WTC11 (cell line): ENCODE results near the gene ACACA. TPM values are rescaled to one million over a fixed set of nuclear protein-coding genes. Genes with fewer than 3 reads are reported as not detected.

Source experiments
- ATAC-seq: fragments of 200-7000 bp; cut with Tn5 transposase; 2 replicates; pipeline ENCODE4 v1.10.0; 2021; ENCODE audit warnings: mild to moderate bottlenecking, moderate library complexity
- CTCF ChIA-PET: fragments of 300-600 bp; sonication (Branson Sonifier 250); formaldehyde crosslinking; loops from one replicate; lab custom pipeline; 2021; ENCODE audit warnings: antibody characterized with exemption; lab: Charles Lee
- POLR2A ChIA-PET: fragments of 350-600 bp; sonication (Branson Sonifier 250); formaldehyde crosslinking; loops from one replicate; lab custom pipeline; 2021; ENCODE audit warnings: antibody characterized with exemption; lab: Charles Lee
- DNase-seq: peaks from one replicate; pipeline ENCODE4 v3.0.0; 2021; ENCODE audit warnings: low spot score
- H3K27ac Mint-ChIP-seq: 2 replicates; pipeline ENCODE4 v1.8.0; 2021; ENCODE audit warnings: mixed read lengths
- H3K27me3 Mint-ChIP-seq: 2 replicates; pipeline ENCODE4 v1.8.0; 2021; ENCODE audit warnings: low read depth, mild to moderate bottlenecking, moderate library complexity, mixed read lengths
- H3K36me3 Mint-ChIP-seq: 2 replicates; pipeline ENCODE4 v1.8.0; 2021; ENCODE audit warnings: mixed read lengths
- H3K4me1 Mint-ChIP-seq: 2 replicates; pipeline ENCODE4 v1.8.0; 2022; ENCODE audit warnings: mixed read lengths
- H3K4me3 Mint-ChIP-seq: 2 replicates; pipeline ENCODE4 v1.8.0; 2021; ENCODE audit warnings: mild to moderate bottlenecking, moderate library complexity, mixed read lengths
- H3K9me3 Mint-ChIP-seq: 2 replicates; pipeline ENCODE4 v1.8.0; 2021; ENCODE audit warnings: mixed read lengths
- ATF1 ChIP-seq: sonication (generic); formaldehyde crosslinking; IDR thresholded peaks from 2 replicates; pipeline ENCODE4 v1.8.1; 2023; ENCODE audit warnings: mild to moderate bottlenecking, moderate library complexity, missing genetic modification reagents
- CBFB ChIP-seq: sonication (generic); formaldehyde crosslinking; IDR thresholded peaks from 2 replicates; pipeline ENCODE4 v1.8.1; 2022; ENCODE audit warnings: mild to moderate bottlenecking, low read depth, missing genetic modification reagents
- E2F1 ChIP-seq: sonication (generic); formaldehyde crosslinking; IDR thresholded peaks from 2 replicates; pipeline ENCODE4 v1.8.0; 2022; ENCODE audit warnings: mild to moderate bottlenecking, missing genetic modification reagents
- FOXK1 ChIP-seq: sonication (generic); formaldehyde crosslinking; IDR thresholded peaks from 2 replicates; pipeline ENCODE4 v1.8.0; 2022; ENCODE audit warnings: mild to moderate bottlenecking, moderate library complexity, missing genetic modification reagents
- NFATC4 ChIP-seq: fragments of 250-450 bp; sonication (Bioruptor Pico); IDR thresholded peaks from 2 replicates; pipeline ENCODE4 v1.9.0; 2021; ENCODE audit warnings: mild to moderate bottlenecking
- OVOL2 ChIP-seq: fragments of 250-450 bp; sonication (Bioruptor Pico); IDR thresholded peaks from 2 replicates; pipeline ENCODE4 v1.9.0; 2021; ENCODE audit warnings: mild to moderate bottlenecking, borderline replicate concordance
- ZMAT4 ChIP-seq: fragments of 250-450 bp; sonication (Bioruptor Pico); IDR thresholded peaks from 2 replicates; pipeline ENCODE4 v1.9.0; 2021; ENCODE audit warnings: mild to moderate bottlenecking
- ZNF138 ChIP-seq: sonication (generic); formaldehyde crosslinking; conservative IDR thresholded peaks from 2 replicates; pipeline ENCODE4 v1.8.1; 2022; ENCODE audit warnings: mild to moderate bottlenecking, moderate library complexity, missing genetic modification reagents
- ZNF281 ChIP-seq: sonication (generic); formaldehyde crosslinking; IDR thresholded peaks from 2 replicates; pipeline ENCODE4 v1.8.0; 2023; ENCODE audit warnings: mild to moderate bottlenecking, missing genetic modification reagents
- ZNF396 ChIP-seq: fragments of 250-450 bp; sonication (Bioruptor Pico); IDR thresholded peaks from 2 replicates; pipeline ENCODE4 v1.8.0; 2021; ENCODE audit warnings: mild to moderate bottlenecking, moderate library complexity, borderline replicate concordance
- ZNF416 ChIP-seq: fragments of 250-450 bp; sonication (Bioruptor Pico); IDR thresholded peaks from 2 replicates; pipeline ENCODE4 v1.9.0; 2021; ENCODE audit warnings: mild to moderate bottlenecking, inconsistent platforms
- total RNA-seq: library from RNA; stranded (reverse); gene quantifications from 3 replicates; pipeline ENCODE4 v1.2.3, GENCODE V29; 2021
- TF ChIP-seq, protein P1 (sequence below): sonication (generic); formaldehyde crosslinking; IDR thresholded peaks from 2 replicates; pipeline ENCODE4 v1.8.0; 2022; ENCODE audit warnings: missing genetic modification reagents
- TF ChIP-seq, protein P2 (sequence below): sonication (generic); formaldehyde crosslinking; IDR thresholded peaks from 2 replicates; pipeline ENCODE4 v1.8.1; 2022; ENCODE audit warnings: mild to moderate bottlenecking, missing genetic modification reagents, moderate library complexity, borderline replicate concordance
- TF ChIP-seq, protein P3 (sequence below): sonication (generic); formaldehyde crosslinking; IDR thresholded peaks from 2 replicates; pipeline ENCODE4 v1.8.0; 2023; ENCODE audit warnings: missing genetic modification reagents
- TF ChIP-seq, protein P4 (sequence below): sonication (generic); formaldehyde crosslinking; IDR thresholded peaks from 2 replicates; pipeline ENCODE4 v1.8.1; 2023; ENCODE audit warnings: mild to moderate bottlenecking, missing genetic modification reagents
- TF ChIP-seq, protein P5 (sequence below): sonication (generic); formaldehyde crosslinking; IDR thresholded peaks from 2 replicates; pipeline ENCODE4 v1.8.0; 2022; ENCODE audit warnings: mild to moderate bottlenecking, missing genetic modification reagents

Gene ACACA
- total RNA-seq, 1 experiment from 2014 or later, result 167 TPM

GRCh38 chr17:37310940-37311339, 95.7 kb downstream of the ACACA start (continued):
- TF ChIP-seq ZMAT4 (CRISPR knock-in tag), result no peak

DNA sequence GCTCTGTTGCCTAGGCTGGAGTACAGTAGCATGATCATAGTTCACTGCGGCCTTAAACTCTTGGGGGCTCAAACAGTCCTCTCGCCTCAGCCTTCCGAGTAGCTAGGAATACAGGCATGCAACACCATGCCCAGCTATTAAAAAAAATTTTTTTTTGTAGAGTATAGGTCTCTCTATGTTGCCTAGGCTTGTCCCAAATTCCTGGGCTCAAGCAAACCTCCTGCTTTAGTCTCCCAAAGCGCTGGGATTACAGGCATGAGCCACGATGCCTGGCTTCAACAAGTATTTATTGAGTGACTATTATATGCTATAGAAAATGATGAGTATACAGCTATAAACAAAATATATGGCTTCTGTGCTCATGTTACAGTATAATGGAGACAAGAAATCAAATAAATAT, 97.6 kb downstream of the ACACA start:
- Mint-ChIP-seq H3K4me1 (peaks cover 15% of the 10 kb centered on the region), H3K36me3 (peaks cover 18% of the 10 kb centered on the region), H3K27me3 (no peaks in the 10 kb centered on the region), H3K4me3 (no peak overlapping the region), H3K9me3 (peaks cover 7% of the 10 kb centered on the region; the same call in 1 of the 2 replicates), H3K27ac (no peak overlapping the region)
- ChIA-PET POLR2A (no interaction called here), CTCF (interaction anchor here (0.8 kb wide), 1 partner anchor 64 kb away, joined by 3 read pairs; no protein-coding TSS in a partner anchor)
- TF ChIP-seq FOXK1 (no peak), ZNF416 (CRISPR knock-in tag) (no peak), ZNF281 (CRISPR knock-in tag) (no peak), NFATC4 (CRISPR knock-in tag) (no peak), CBFB (no peak)
- DNase-seq (no peak), ATAC-seq (no peak)

DNA sequence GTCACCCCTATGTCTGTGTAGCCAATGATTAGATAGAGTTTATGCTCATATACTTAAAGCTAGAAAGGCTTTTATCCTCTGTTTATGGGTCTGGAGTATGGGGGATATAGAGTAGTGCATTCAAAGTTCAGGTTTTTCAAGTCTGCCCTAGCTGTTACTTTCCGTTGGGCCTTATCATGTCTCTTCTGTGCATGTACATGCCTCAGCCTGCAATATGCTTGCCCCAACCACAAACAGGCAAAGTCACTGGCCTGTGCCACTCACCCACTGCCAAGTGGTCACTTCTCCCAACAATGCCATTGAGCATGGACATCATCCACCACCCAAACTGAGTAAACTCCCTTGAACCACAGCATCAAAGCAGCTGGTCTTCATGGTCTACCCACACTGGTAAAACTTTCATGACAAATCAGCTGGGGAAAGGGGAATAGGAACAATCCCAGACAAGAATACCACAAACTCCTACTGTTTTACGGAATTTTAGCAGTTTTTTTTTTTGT, 101.2 kb downstream of the ACACA start:
- peaks cover 10% of the 10 kb centered on the region for H3K4me1 Mint-ChIP-seq
- POLR2A ChIA-PET, result no interaction called here
- peak overlapping the region; percentile 80 for H3K27ac Mint-ChIP-seq
- TF ChIP-seq, protein P1, sequence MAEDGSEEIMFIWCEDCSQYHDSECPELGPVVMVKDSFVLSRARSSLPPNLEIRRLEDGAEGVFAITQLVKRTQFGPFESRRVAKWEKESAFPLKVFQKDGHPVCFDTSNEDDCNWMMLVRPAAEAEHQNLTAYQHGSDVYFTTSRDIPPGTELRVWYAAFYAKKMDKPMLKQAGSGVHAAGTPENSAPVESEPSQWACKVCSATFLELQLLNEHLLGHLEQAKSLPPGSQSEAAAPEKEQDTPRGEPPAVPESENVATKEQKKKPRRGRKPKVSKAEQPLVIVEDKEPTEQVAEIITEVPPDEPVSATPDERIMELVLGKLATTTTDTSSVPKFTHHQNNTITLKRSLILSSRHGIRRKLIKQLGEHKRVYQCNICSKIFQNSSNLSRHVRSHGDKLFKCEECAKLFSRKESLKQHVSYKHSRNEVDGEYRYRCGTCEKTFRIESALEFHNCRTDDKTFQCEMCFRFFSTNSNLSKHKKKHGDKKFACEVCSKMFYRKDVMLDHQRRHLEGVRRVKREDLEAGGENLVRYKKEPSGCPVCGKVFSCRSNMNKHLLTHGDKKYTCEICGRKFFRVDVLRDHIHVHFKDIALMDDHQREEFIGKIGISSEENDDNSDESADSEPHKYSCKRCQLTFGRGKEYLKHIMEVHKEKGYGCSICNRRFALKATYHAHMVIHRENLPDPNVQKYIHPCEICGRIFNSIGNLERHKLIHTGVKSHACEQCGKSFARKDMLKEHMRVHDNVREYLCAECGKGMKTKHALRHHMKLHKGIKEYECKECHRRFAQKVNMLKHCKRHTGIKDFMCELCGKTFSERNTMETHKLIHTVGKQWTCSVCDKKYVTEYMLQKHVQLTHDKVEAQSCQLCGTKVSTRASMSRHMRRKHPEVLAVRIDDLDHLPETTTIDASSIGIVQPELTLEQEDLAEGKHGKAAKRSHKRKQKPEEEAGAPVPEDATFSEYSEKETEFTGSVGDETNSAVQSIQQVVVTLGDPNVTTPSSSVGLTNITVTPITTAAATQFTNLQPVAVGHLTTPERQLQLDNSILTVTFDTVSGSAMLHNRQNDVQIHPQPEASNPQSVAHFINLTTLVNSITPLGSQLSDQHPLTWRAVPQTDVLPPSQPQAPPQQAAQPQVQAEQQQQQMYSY (CRISPR knock-in tag), result no peak
- CTCF ChIA-PET, result interaction anchor here (1.5 kb wide), 1 partner anchor 68 kb away, joined by 4 read pairs; no protein-coding TSS in a partner anchor
- DNase-seq, result no peak
- no peaks in the 10 kb centered on the region for H3K9me3 Mint-ChIP-seq
- peaks cover 8% of the 10 kb centered on the region; the same call in 1 of the 2 replicates for H3K36me3 Mint-ChIP-seq
- H3K27me3 Mint-ChIP-seq, result no peaks in the 10 kb centered on the region
- ATAC-seq, result no peak
- no peak overlapping the region for H3K4me3 Mint-ChIP-seq

GRCh38 chr17:37301288-37301687, 105.3 kb downstream of the ACACA start:
- Mint-ChIP-seq H3K27ac (peak overlapping the region; percentile 91), H3K4me1 (peaks cover 34% of the 10 kb centered on the region), H3K9me3 (no peaks in the 10 kb centered on the region), H3K36me3 (0 out of 2 replicates have a peak, but pooled peaks cover 2% of the 10 kb centered on the region), H3K27me3 (no peaks in the 10 kb centered on the region), H3K4me3 (no peak overlapping the region)
- ChIA-PET CTCF (interaction anchor here (4.3 kb wide), 1 partner anchor 72 kb away, joined by 28 read pairs; no protein-coding TSS in a partner anchor), POLR2A (interaction anchor here (0.6 kb wide), 1 partner anchor 15 kb away, joined by 5 read pairs; no protein-coding TSS in a partner anchor)
- ATAC-seq (peak; percentile 33; the same call in 1 of the 2 replicates), DNase-seq (no peak)
- no peak for TF ChIP-seq ATF1
- no peak for TF ChIP-seq ZNF396 (CRISPR knock-in tag)
- no peak for TF ChIP-seq OVOL2 (CRISPR knock-in tag)
- TF ChIP-seq, protein P2, sequence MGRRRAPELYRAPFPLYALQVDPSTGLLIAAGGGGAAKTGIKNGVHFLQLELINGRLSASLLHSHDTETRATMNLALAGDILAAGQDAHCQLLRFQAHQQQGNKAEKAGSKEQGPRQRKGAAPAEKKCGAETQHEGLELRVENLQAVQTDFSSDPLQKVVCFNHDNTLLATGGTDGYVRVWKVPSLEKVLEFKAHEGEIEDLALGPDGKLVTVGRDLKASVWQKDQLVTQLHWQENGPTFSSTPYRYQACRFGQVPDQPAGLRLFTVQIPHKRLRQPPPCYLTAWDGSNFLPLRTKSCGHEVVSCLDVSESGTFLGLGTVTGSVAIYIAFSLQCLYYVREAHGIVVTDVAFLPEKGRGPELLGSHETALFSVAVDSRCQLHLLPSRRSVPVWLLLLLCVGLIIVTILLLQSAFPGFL (CRISPR knock-in tag), result no peak
- TF ChIP-seq, protein P3, sequence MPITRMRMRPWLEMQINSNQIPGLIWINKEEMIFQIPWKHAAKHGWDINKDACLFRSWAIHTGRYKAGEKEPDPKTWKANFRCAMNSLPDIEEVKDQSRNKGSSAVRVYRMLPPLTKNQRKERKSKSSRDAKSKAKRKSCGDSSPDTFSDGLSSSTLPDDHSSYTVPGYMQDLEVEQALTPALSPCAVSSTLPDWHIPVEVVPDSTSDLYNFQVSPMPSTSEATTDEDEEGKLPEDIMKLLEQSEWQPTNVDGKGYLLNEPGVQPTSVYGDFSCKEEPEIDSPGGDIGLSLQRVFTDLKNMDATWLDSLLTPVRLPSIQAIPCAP (CRISPR knock-in tag), result no peak
- TF ChIP-seq, protein P4, sequence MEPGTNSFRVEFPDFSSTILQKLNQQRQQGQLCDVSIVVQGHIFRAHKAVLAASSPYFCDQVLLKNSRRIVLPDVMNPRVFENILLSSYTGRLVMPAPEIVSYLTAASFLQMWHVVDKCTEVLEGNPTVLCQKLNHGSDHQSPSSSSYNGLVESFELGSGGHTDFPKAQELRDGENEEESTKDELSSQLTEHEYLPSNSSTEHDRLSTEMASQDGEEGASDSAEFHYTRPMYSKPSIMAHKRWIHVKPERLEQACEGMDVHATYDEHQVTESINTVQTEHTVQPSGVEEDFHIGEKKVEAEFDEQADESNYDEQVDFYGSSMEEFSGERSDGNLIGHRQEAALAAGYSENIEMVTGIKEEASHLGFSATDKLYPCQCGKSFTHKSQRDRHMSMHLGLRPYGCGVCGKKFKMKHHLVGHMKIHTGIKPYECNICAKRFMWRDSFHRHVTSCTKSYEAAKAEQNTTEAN, result no peak
- TF ChIP-seq, protein P5, sequence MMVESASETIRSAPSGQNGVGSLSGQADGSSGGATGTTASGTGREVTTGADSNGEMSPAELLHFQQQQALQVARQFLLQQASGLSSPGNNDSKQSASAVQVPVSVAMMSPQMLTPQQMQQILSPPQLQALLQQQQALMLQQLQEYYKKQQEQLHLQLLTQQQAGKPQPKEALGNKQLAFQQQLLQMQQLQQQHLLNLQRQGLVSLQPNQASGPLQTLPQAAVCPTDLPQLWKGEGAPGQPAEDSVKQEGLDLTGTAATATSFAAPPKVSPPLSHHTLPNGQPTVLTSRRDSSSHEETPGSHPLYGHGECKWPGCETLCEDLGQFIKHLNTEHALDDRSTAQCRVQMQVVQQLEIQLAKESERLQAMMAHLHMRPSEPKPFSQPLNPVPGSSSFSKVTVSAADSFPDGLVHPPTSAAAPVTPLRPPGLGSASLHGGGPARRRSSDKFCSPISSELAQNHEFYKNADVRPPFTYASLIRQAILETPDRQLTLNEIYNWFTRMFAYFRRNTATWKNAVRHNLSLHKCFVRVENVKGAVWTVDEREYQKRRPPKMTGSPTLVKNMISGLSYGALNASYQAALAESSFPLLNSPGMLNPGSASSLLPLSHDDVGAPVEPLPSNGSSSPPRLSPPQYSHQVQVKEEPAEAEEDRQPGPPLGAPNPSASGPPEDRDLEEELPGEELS (CRISPR knock-in tag), result no peak
- TF ChIP-seq ZNF138 (CRISPR knock-in tag), result no peak
- TF ChIP-seq E2F1 (CRISPR knock-in tag), result no peak
